ENCODE data around the gene SAMD3. TPM values are rescaled to one million over a fixed set of nuclear protein-coding genes. Genes with fewer than 3 reads are reported as not detected.

Gene SAMD3
- total and polyA plus RNA-seq, 2 of the 8 experiments (the other 6 are each of a cell fraction or from before 2014, with no cell fraction given): 1.8 to 1.9 TPM

DNA sequence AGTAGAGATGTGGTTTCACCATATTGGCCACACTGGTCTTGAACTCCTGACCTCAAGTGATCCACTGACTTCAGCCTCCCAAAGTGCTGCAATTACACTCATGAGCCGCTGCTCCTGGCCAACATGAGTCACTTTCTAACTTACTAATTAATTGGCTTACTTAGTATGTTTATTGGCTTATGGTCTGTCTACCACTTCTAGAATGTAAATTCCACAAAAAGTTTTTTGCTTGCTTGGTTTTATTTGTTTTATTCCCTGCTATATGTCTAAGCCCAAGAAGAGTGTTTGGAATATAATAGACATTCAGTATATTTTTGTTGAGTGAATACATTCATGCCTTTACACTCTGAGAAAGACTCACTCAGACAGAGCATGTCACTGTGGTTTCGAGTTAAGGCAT is 86.0 kb downstream of the SAMD3 start:
- Histone ChIP-seq H4K20me1 (replicated peaks in 1 of 2; ENCODE audit: control insufficient read depth in 1 of 2, insufficient read depth in 2 of 2, low read length in 2 of 2) (no peaks in the 10 kb centered on the region), H2BK120ac (replicated peaks; ENCODE audit: low read depth, low read length) (no peak overlapping the region), H3K23me2 (ENCODE audit: low read depth, low read length) (no peaks in the 10 kb centered on the region; the same call in 1 of the 2 replicates), H3K4me2 (ENCODE audit: insufficient read depth in 1 of 2, low read depth in 2 of 2, low read length in 2 of 2) (no peak overlapping the region), H4K91ac (replicated peaks; ENCODE audit: insufficient read length, low read length) (no peak overlapping the region), H3K4ac (replicated peaks; ENCODE audit: insufficient read length, low read depth, low read length) (no peak overlapping the region), H3K79me2 (ENCODE audit: control insufficient read depth in 1 of 2, insufficient read depth in 2 of 2, low read length in 2 of 2) (no peaks in the 10 kb centered on the region), H3K4me1 (replicated peaks in 1 of 4; ENCODE audit: control insufficient read depth in 3 of 4, insufficient read depth in 4 of 4, low read length in 3 of 4) (peaks cover 0 to 2% (median 0%) of the 10 kb centered on the region in 4 experiments; a peak in 2 of 7 replicates), H2AK5ac (ENCODE audit: low read depth, low read length) (no peak overlapping the region), H2BK5ac (ENCODE audit: low read depth, low read length) (no peak overlapping the region), H3K36me3 (ENCODE audit: control insufficient read depth in 2 of 4, insufficient read depth in 4 of 4, low read length in 3 of 4) (no peaks in the 10 kb centered on the region), H4K8ac (ENCODE audit: extremely low read depth, insufficient read depth, low read length) (no peak overlapping the region), H3K79me1 (ENCODE audit: low read depth, low read length) (no peaks in the 10 kb centered on the region), H3K9ac (replicated peaks in 1 of 4; ENCODE audit: extremely low read depth in 1 of 4, low read depth in 3 of 4, low read length in 3 of 4) (no peak overlapping the region), H3K14ac (ENCODE audit: insufficient read length) (no peak overlapping the region), H3K4me3 (ENCODE audit: extremely low read depth in 1 of 4, insufficient read depth in 2 of 4, low read depth in 3 of 4, low read length in 4 of 4) (no peak overlapping the region), H3K18ac (ENCODE audit: extremely low read depth, low read length) (no peak overlapping the region), H3K9me3 (ENCODE audit: insufficient read depth in 2 of 2, low read depth in 1 of 2, low read length in 1 of 2) (no peaks in the 10 kb centered on the region), H3K27me3 (replicated peaks in 1 of 4; ENCODE audit: control insufficient read depth in 3 of 4, extremely low read depth in 1 of 4, insufficient read depth in 3 of 4, low read length in 3 of 4) (no peaks in the 10 kb centered on the region), H4K5ac (ENCODE audit: insufficient read length, low read depth, low read length) (no peak overlapping the region), H3K56ac (replicated peaks; ENCODE audit: insufficient read length, low read depth, low read length) (no peak overlapping the region), H3K27ac (ENCODE audit: low read depth, low read length) (no peak overlapping the region), H2AFZ (ENCODE audit: low read length) (no peak overlapping the region), H3K23ac (ENCODE audit: insufficient read length) (no peak overlapping the region), H2BK15ac (ENCODE audit: low read length) (no peak overlapping the region), H2BK20ac (ENCODE audit: low read length) (no peak overlapping the region), H2BK12ac (ENCODE audit: low read depth, low read length) (no peak overlapping the region)
- 94% methylated on average over 2 of the region's 2 CpGs; no CpG with 5 or more reads in 1 of the 2 experiments for WGBS, 2 experiments (ENCODE audit: extremely low coverage in 1 of 2, insufficient coverage in 1 of 2, insufficient read length in 1 of 2, insufficient replicate concordance in 2 of 2, low coverage in 1 of 2, low lambda C conversion rate in 2 of 2, missing lambda C conversion rate in 1 of 2)
- TF ChIP-seq POLR2AphosphoS5 (IDR thresholded peaks at IDR 0.05; ENCODE audit: low read depth, low read length): no peak
- DNase-seq (ENCODE audit: low read depth in 1 of 2, low spot score in 2 of 2): no peak
- ChIA-PET POLR2A (ENCODE audit: partially characterized antibody) (no interaction called here), CTCF (ENCODE audit: partially characterized antibody) (interaction anchor here (0.6 kb wide), 1 partner anchor 540 kb away, joined by 3 read pairs; no protein-coding TSS in a partner anchor)
- FAIRE-seq: no peak

Data from H1 (cell line).